ENCODE results near the gene SOX21. TPM values are rescaled to one million over a fixed set of nuclear protein-coding genes. Genes with fewer than 3 reads are reported as not detected.

Gene SOX21
- polyA plus RNA-seq, 1 donor (not counting 4 experiments of a cell fraction or from before 2014, with no cell fraction given): not detected

- H3K9me3 ChIP-seq (ENCODE audit: control insufficient read depth, low read depth, low read length): no peaks in the 10 kb centered on the region
- no peaks in the 10 kb centered on the region for H3K4me1 ChIP-seq (ENCODE audit: control insufficient read depth, extremely low read depth, insufficient read depth, low read length)
- H3K9ac ChIP-seq (ENCODE audit: control insufficient read depth, extremely low read depth, insufficient read depth, low read length): no peak overlapping the region
- TF ChIP-seq EZH2 (IDR thresholded peaks at IDR 0.05; ENCODE audit: low read length) (no peak), CTCF (optimal IDR thresholded peaks at IDR 0.05 in 1 of 3, IDR thresholded peaks at IDR 0.05 in 1 of 3, conservative IDR thresholded peaks at IDR 0.05 in 1 of 3; ENCODE audit: extremely low read depth in 1 of 3, insufficient read depth in 2 of 3, low read length in 3 of 3) (no peak)
- no peaks in the 10 kb centered on the region for H4K20me1 ChIP-seq (ENCODE audit: control insufficient read depth, extremely low read depth, insufficient read depth, low read length)
- H3K27me3 ChIP-seq (ENCODE audit: control insufficient read depth, extremely low read depth, insufficient read depth, low read length): no peaks in the 10 kb centered on the region
- peak; percentile 20 for FAIRE-seq
- H3K27ac ChIP-seq (ENCODE audit: control insufficient read depth, insufficient read depth, low read length): no peak overlapping the region
- no peak overlapping the region for H3K4me3 ChIP-seq (ENCODE audit: control insufficient read depth in 2 of 3, extremely low read depth in 1 of 3, insufficient read depth in 2 of 3, low read depth in 1 of 3, low read length in 3 of 3)
- H2AFZ ChIP-seq (ENCODE audit: control insufficient read depth, low read length): no peak overlapping the region
- H3K36me3 ChIP-seq (ENCODE audit: control insufficient read depth in 2 of 2, extremely low read depth in 1 of 2, insufficient read depth in 2 of 2, low read length in 2 of 2): no peaks in the 10 kb centered on the region
- H3K4me2 ChIP-seq (ENCODE audit: control insufficient read depth, extremely low read depth, insufficient read depth, low read depth, low read length): no peak overlapping the region
- dilution Hi-C loops (cut with MboI; ENCODE audit: extremely low pct_ligation_motif_present, low sequenced_read_pairs): no loop called here
- no peaks in the 10 kb centered on the region for H3K9me1 ChIP-seq (ENCODE audit: control insufficient read depth, extremely low read depth, insufficient read depth, low read length)
- H3K79me2 ChIP-seq (ENCODE audit: control insufficient read depth, insufficient read depth, low read length): no peaks in the 10 kb centered on the region
- DNase-seq (ENCODE audit: low read depth, low spot score): no peak
Measured at GRCh38 chr13:94683409-94683808, 28.9 kb downstream of the SOX21 start.

GRCh38 chr13:94682229-94682628, 30.1 kb downstream of the SOX21 start:
- no peak overlapping the region for H3K9ac ChIP-seq (ENCODE audit: control insufficient read depth, extremely low read depth, insufficient read depth, low read length)
- H3K4me1 ChIP-seq (ENCODE audit: control insufficient read depth, extremely low read depth, insufficient read depth, low read length): no peaks in the 10 kb centered on the region
- H3K79me2 ChIP-seq (ENCODE audit: control insufficient read depth, insufficient read depth, low read length): no peaks in the 10 kb centered on the region
- H3K4me2 ChIP-seq (ENCODE audit: control insufficient read depth, extremely low read depth, insufficient read depth, low read depth, low read length): no peak overlapping the region
- no peak overlapping the region for H2AFZ ChIP-seq (ENCODE audit: control insufficient read depth, low read length)
- H3K36me3 ChIP-seq (ENCODE audit: control insufficient read depth in 2 of 2, extremely low read depth in 1 of 2, insufficient read depth in 2 of 2, low read length in 2 of 2): no peaks in the 10 kb centered on the region
- no peak for TF ChIP-seq EZH2 (IDR thresholded peaks at IDR 0.05; ENCODE audit: low read length)
- no peak for TF ChIP-seq CTCF (optimal IDR thresholded peaks at IDR 0.05 in 1 of 3, IDR thresholded peaks at IDR 0.05 in 1 of 3, conservative IDR thresholded peaks at IDR 0.05 in 1 of 3; ENCODE audit: extremely low read depth in 1 of 3, insufficient read depth in 2 of 3, low read length in 3 of 3)
- no peaks in the 10 kb centered on the region for H3K9me3 ChIP-seq (ENCODE audit: control insufficient read depth, low read depth, low read length)
- H3K4me3 ChIP-seq (ENCODE audit: control insufficient read depth in 2 of 3, extremely low read depth in 1 of 3, insufficient read depth in 2 of 3, low read depth in 1 of 3, low read length in 3 of 3): no peak overlapping the region
- no peaks in the 10 kb centered on the region for H3K9me1 ChIP-seq (ENCODE audit: control insufficient read depth, extremely low read depth, insufficient read depth, low read length)
- H3K27me3 ChIP-seq (ENCODE audit: control insufficient read depth, extremely low read depth, insufficient read depth, low read length): no peaks in the 10 kb centered on the region
- DNase-seq (ENCODE audit: low read depth, low spot score): no peak
- no peak for FAIRE-seq
- dilution Hi-C loops (cut with MboI; ENCODE audit: extremely low pct_ligation_motif_present, low sequenced_read_pairs): no loop called here
- no peak overlapping the region for H3K27ac ChIP-seq (ENCODE audit: control insufficient read depth, insufficient read depth, low read length)
- H4K20me1 ChIP-seq (ENCODE audit: control insufficient read depth, extremely low read depth, insufficient read depth, low read length): no peaks in the 10 kb centered on the region
